ENCODE measurements around the gene GATA3. TPM values are rescaled to one million over a fixed set of nuclear protein-coding genes. Genes with fewer than 3 reads are reported as not detected.

GATA3 gene
- total RNA-seq, 1 experiment from 2014 or later: not detected

- in situ Hi-C loops (cut with HindIII; ENCODE audit: low pct_unique_long_range_greater_than_20kb, low sequenced_read_pairs): no loop called here
- DNase-seq (ENCODE audit: low read depth, low spot score): no peak
Observed at GRCh38 chr10:8058274-8059111, 4.0 kb downstream of the GATA3 start.

- no peak for DNase-seq (ENCODE audit: low read depth, low spot score)
- in situ Hi-C loops (cut with HindIII; ENCODE audit: low pct_unique_long_range_greater_than_20kb, low sequenced_read_pairs): no loop called here
Observed at GRCh38 chr10:8059191-8059936, 4.9 kb downstream of the GATA3 start.

GRCh38 chr10:8060010-8060703 is 5.7 kb downstream of the GATA3 start:
- DNase-seq (ENCODE audit: low read depth, low spot score): no peak
- in situ Hi-C loops (cut with HindIII; ENCODE audit: low pct_unique_long_range_greater_than_20kb, low sequenced_read_pairs): no loop called here

GRCh38 chr10:8060704-8061121 is 6.2 kb downstream of the GATA3 start:
- in situ Hi-C loops (cut with HindIII; ENCODE audit: low pct_unique_long_range_greater_than_20kb, low sequenced_read_pairs): no loop called here
- no peak for DNase-seq (ENCODE audit: low read depth, low spot score)

GRCh38 chr10:8061274-8062211 is 7.1 kb downstream of the GATA3 start:
- DNase-seq (ENCODE audit: low read depth, low spot score): no peak
- in situ Hi-C loops (cut with HindIII; ENCODE audit: low pct_unique_long_range_greater_than_20kb, low sequenced_read_pairs): no loop called here

GRCh38 chr10:8063128-8063908 is 8.8 kb downstream of the GATA3 start:
- DNase-seq (ENCODE audit: low read depth, low spot score): no peak
- in situ Hi-C loops (cut with HindIII; ENCODE audit: low pct_unique_long_range_greater_than_20kb, low sequenced_read_pairs): no loop called here

GRCh38 chr10:8063935-8064334 is 9.4 kb downstream of the GATA3 start:
- DNase-seq (ENCODE audit: low read depth, low spot score): no peak
- in situ Hi-C loops (cut with HindIII; ENCODE audit: low pct_unique_long_range_greater_than_20kb, low sequenced_read_pairs): no loop called here

- in situ Hi-C loops (cut with HindIII; ENCODE audit: low pct_unique_long_range_greater_than_20kb, low sequenced_read_pairs): no loop called here
- no peak for DNase-seq (ENCODE audit: low read depth, low spot score)
Observed at GRCh38 chr10:8064436-8064835, 9.9 kb downstream of the GATA3 start.

- in situ Hi-C loops (cut with HindIII; ENCODE audit: low pct_unique_long_range_greater_than_20kb, low sequenced_read_pairs): no loop called here
Observed at GRCh38 chr10:8065651-8066050, 11.2 kb downstream of the GATA3 start.

GRCh38 chr10:8066124-8066523 is 11.6 kb downstream of the GATA3 start:
- DNase-seq (ENCODE audit: low read depth, low spot score): no peak
- in situ Hi-C loops (cut with HindIII; ENCODE audit: low pct_unique_long_range_greater_than_20kb, low sequenced_read_pairs): no loop called here

More at GRCh38 chr10:8065651-8066050, 11.2 kb downstream of the GATA3 start:
- DNase-seq (ENCODE audit: low read depth, low spot score): no peak

- no peak for DNase-seq (ENCODE audit: low read depth, low spot score)
- in situ Hi-C loops (cut with HindIII; ENCODE audit: low pct_unique_long_range_greater_than_20kb, low sequenced_read_pairs): no loop called here
Observed at GRCh38 chr10:8066797-8067196, 12.3 kb downstream of the GATA3 start.

- in situ Hi-C loops (cut with HindIII; ENCODE audit: low pct_unique_long_range_greater_than_20kb, low sequenced_read_pairs): no loop called here
- DNase-seq (ENCODE audit: low read depth, low spot score): no peak
Observed at GRCh38 chr10:8069108-8069507, 14.6 kb downstream of the GATA3 start.

- DNase-seq (ENCODE audit: low read depth, low spot score): no peak
- in situ Hi-C loops (cut with HindIII; ENCODE audit: low pct_unique_long_range_greater_than_20kb, low sequenced_read_pairs): no loop called here
Observed at GRCh38 chr10:8069627-8070026, 15.1 kb downstream of the GATA3 start.

- DNase-seq (ENCODE audit: low read depth, low spot score): no peak
- in situ Hi-C loops (cut with HindIII; ENCODE audit: low pct_unique_long_range_greater_than_20kb, low sequenced_read_pairs): no loop called here
Observed at GRCh38 chr10:8070440-8070839, 16.0 kb downstream of the GATA3 start.

- in situ Hi-C loops (cut with HindIII; ENCODE audit: low pct_unique_long_range_greater_than_20kb, low sequenced_read_pairs): no loop called here
- no peak for DNase-seq (ENCODE audit: low read depth, low spot score)
Observed at GRCh38 chr10:8071006-8071405, 16.5 kb downstream of the GATA3 start.

- no peak for DNase-seq (ENCODE audit: low read depth, low spot score)
- in situ Hi-C loops (cut with HindIII; ENCODE audit: low pct_unique_long_range_greater_than_20kb, low sequenced_read_pairs): no loop called here
Observed at GRCh38 chr10:8071666-8072065, 17.2 kb downstream of the GATA3 start.

- in situ Hi-C loops (cut with HindIII; ENCODE audit: low pct_unique_long_range_greater_than_20kb, low sequenced_read_pairs): no loop called here
- no peak for DNase-seq (ENCODE audit: low read depth, low spot score)
Observed at GRCh38 chr10:8072211-8072610, 17.7 kb downstream of the GATA3 start.

Measured in SK-MEL-5 (cell line).